GM13977 (cell line): Measurements from ENCODE around the gene PLEK2.
"Not testable (repeated sequence)": the region's sequence is repeated elsewhere in the genome, so short reads cannot be mapped to it uniquely, and the experiment has no call there.

Experiments used
- DNase-seq: peaks from one replicate; pipeline ENCODE4 v3.0.0; 2012; ENCODE audit warnings: low spot score
- in situ Hi-C: fragments of 300-500 bp; cut with MboI; formaldehyde crosslinking; loops from one replicate; pipeline ENCODE4 v1.12.0; 2022; ENCODE audit warnings: low sequenced_read_pairs, low pct_unique_long_range_greater_than_20kb, mixed read lengths, inconsistent platforms; ENCODE audit not compliant: unreplicated experiment
- TF ChIP-seq, protein P1 (sequence below): IDR thresholded peaks from 2 replicates; pipeline ENCODE4 v1.5.1; 2012; ENCODE audit warnings: mild to moderate bottlenecking, control low read depth; ENCODE audit not compliant: insufficient read depth; ENCODE audit errors: extremely low read depth, missing control alignments

PLEK2 gene

GRCh38 chr14:67345583-67345982 lies 66.4 kb downstream of the PLEK2 start:
- TF ChIP-seq, protein P1, sequence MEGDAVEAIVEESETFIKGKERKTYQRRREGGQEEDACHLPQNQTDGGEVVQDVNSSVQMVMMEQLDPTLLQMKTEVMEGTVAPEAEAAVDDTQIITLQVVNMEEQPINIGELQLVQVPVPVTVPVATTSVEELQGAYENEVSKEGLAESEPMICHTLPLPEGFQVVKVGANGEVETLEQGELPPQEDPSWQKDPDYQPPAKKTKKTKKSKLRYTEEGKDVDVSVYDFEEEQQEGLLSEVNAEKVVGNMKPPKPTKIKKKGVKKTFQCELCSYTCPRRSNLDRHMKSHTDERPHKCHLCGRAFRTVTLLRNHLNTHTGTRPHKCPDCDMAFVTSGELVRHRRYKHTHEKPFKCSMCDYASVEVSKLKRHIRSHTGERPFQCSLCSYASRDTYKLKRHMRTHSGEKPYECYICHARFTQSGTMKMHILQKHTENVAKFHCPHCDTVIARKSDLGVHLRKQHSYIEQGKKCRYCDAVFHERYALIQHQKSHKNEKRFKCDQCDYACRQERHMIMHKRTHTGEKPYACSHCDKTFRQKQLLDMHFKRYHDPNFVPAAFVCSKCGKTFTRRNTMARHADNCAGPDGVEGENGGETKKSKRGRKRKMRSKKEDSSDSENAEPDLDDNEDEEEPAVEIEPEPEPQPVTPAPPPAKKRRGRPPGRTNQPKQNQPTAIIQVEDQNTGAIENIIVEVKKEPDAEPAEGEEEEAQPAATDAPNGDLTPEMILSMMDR, result no peak
- in situ Hi-C loops, result no loop called here
- no peak for DNase-seq

DNA sequence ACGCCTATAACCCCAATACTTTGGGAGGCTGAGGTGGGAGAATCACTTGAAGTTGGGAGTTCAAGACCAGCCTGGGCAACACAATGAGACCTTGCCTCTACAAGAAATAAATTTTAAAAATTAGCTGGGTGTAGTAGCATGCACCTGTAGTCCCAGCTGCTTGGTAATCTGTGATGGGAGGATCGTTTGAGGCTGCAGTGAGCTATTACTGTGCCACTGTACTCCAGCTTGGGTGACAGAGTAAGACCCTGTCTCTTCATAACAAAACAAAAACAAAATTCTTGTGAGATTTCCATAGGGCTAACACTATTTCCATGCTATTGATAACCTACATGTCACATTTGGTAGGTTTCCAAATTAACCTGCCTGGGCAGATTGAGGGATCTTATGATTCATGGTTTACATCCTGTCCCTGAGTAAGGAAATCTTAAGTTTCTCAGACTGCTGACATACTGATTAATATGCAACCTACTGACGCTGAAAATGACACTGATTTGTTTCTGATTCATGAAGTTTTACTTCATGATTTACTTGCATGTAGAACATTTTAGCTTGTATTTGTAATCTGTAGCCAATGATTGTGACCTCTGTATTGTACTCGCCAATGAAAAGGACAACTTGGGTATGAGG lies 68.2 kb downstream of the PLEK2 start:
- TF ChIP-seq, protein P1, result no peak
- DNase-seq, result no peak
- in situ Hi-C loops, result no loop called here

GRCh38 chr14:67341231-67341630 lies 70.7 kb downstream of the PLEK2 start:
- DNase-seq, in situ Hi-C loops: not testable (repeated sequence)
